ENCODE data around the gene PTGS1.
"Not testable (repeated sequence)": the region's sequence is repeated elsewhere in the genome, so short reads cannot be mapped to it uniquely, and the experiment has no call there.

The PTGS1 gene

GRCh38 chr9:122347348-122348287 is 23.2 kb upstream of the PTGS1 start:
- no peak for DNase-seq

GRCh38 chr9:122348288-122348777 is 22.5 kb upstream of the PTGS1 start:
- no peak for DNase-seq

- DNase-seq, result no peak
Observed at GRCh38 chr9:122348791-122349190, 22.0 kb upstream of the PTGS1 start.

DNA sequence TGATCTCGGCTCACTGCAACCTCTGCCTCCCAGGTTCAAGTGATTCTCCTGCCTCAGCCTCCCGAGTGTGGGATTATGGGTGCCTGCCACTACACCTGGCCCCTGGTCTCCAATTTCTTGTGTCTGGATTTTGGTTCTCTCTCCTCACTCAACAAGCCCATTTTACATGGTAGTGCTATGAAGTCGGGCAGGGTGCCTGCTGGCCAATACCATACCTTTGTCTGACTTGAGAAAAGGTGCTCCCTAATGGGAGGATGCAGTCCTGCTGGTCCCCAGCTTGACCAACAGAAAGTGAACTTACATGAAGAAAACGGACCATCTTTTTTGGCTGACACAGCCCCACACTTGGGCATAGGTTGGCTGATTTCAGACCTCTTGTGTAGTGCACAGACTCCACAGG is 21.6 kb upstream of the PTGS1 start:
- DNase-seq, result no peak

- DNase-seq, result peak; percentile 60
Observed at GRCh38 chr9:122350577-122351355, 20.1 kb upstream of the PTGS1 start.

DNA sequence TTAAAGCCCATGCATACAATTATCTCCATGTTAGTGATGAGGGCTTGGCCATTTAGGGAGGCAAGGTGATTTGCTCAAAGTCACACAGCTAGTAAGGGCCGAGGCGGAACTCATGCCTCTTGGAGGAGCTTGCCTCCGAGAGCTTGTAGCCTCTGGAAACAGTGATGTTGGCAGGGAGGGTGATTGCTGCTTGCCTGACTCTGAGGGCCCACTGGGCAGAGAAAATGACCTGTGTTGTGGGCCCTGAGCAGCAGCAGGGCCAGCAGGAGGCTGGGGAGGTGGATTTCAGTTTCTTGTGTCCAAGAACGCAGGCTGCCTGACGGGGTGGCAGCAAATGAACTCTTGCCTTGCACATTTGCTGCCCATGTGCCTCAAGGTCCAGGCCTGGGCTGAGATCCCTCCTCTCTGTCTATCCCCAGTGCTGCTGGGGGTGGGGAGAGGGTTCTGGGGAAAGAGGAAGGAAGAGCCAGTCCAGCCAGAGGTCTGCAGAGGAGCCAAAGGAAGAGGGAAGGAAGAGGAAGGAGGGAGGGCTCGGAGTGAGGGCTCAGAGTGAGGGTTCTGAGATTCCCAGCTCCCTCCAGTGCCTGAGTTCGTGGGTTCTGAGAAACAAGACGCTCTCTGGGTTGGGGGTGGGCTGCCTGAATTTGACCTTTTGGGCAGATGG is 16.2 kb upstream of the PTGS1 start:
- no peak for DNase-seq

GRCh38 chr9:122355336-122355875 is 15.4 kb upstream of the PTGS1 start:
- no peak for DNase-seq

DNA sequence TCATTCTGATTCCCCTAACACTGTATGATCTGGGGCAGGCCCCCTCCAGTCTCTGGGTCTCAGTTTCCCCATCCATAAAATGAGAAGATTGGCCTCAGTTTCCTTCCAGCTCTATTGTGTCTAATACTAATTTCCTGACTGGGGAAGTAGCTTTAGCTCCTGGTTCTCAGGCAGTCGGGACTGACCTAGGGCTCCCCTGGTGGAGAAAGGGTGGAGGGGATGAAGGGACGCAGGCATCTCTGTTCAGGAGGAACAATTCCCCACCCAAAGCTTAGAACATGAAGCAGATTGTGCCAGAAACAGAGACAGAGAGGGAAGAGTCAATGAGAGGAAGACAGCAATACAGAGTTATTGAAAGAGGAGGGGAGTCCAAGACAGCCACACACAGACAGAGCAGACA is 14.2 kb upstream of the PTGS1 start:
- no peak for DNase-seq

DNA sequence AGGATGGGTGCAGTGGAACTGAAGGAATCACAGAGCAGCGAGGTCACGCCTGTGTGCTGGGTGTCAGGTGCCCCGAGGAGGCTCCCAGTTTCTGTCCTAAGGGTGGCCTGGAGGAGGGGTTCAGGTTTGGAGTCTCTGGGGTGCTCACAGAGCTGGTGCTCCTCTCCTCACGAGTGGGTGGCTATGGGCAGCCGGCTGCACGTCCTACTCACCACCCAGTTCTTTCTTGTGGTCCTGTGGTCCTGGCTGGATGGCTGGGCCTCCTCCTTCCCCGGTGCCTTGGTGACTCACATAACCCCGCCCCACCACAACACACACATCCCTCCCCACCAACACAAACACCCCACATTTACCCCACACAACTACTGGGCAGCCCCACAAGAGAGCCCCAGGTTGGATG is 9.9 kb upstream of the PTGS1 start:
- no peak for DNase-seq

GRCh38 chr9:122363131-122363530 is 7.7 kb upstream of the PTGS1 start:
- DNase-seq, result not testable (repeated sequence)

DNA sequence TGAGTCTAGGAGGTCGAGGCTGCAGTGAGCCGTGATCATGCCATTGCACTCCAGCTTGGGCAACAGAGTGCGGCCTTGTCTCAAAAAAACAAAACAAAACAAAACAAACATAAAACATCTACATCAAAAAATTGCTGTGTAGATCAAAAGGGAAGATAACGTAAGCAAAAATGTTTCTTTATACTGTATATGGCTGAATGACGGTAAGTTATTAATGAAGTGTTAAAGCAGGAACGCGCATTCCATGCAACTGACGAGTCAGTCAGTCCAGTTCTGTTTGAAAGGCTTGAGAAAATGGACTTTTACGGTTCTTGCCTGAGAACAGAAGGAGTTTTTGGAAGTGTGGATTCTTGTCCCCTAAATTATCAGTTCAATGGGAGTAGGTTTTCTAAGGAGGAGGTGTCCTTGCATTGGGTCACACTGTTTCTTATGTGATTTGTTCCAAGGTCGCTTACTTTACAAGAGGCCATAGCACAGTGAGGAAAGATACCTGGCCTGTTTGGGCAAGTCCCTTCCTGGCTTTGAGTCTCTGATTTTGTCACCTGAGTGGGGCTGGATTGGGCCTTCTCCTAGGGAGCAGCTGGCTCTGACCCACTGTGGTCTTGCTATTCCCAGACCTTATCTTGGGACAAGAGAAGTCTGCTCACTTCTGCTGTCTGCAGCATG is 6.6 kb upstream of the PTGS1 start:
- DNase-seq, result no peak

DNA sequence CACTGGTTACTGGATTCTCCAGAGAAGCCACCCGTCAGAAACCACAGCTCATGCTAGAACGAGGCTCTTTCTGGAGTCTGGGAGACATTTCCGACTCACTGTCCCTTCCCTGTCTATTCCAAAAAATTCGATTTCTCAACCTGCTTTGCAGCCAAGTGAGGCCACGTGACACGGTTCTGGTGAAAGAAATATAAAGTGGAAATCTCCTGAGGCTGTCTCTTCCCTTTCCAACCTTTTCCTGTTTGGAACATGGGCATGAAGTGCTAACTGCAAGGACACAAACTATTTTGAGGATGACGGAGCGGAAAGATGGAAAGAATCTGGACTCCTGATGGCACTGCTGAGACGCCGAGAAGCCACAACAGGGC is 6.1 kb upstream of the PTGS1 start:
- DNase-seq, result no peak

DNA sequence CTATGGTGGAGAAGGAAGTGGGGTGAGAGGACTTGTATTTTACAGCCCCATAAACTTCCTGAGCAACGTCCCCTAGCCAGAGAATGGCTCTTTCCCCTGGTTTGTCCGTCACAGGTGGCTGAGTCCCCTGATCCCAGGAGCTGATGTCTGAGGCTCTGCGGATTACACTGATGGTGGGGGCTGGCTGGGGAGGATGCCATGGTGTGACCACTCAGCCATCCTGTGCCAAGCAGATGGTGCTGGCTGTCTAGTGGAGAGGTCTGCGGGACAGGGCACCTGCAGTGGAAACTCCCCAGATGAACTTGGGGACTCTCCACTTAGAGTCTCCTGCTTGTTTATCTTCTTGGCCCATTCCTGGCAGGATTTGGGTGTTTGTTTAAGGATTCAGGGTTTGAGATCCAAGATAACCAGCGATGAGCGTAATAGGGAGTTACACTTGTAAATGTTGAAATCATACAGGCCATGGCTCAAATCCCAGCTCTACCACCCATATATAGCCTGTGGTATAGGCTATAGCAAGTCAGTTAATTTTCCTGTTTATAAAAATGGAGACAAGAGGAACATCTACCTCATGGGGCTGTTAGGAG is 4.7 kb upstream of the PTGS1 start:
- DNase-seq, result no peak

DNA sequence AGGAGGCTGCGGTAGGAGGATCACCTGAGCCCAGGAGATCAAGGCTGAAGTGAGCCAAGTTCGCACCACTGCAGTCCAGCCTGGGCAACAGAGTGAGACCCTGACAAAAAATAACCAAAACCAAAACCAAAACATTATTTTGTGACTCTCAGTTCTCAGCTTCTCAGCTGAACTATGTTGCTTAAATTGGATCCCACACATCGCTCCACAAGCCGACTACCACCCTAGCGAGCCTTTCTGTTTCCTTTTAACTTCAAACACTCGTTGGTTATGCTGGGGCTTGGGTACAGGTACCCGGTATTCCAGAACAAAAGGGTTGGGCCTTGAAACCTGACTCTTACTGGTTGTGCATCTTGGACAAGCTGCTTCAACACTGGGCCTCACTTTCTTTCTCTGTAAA is 3.8 kb upstream of the PTGS1 start:
- no peak for DNase-seq

- DNase-seq, result no peak
Observed at GRCh38 chr9:122367774-122368460, 2.9 kb upstream of the PTGS1 start.

GRCh38 chr9:122368642-122369041 is 2.2 kb upstream of the PTGS1 start:
- no peak for DNase-seq

GRCh38 chr9:122370303-122370702 is 521 bp upstream of the PTGS1 start:
- DNase-seq, result no peak

- DNase-seq, result no peak
Observed at GRCh38 chr9:122371846-122372245, 1.0 kb downstream of the PTGS1 start.

- DNase-seq, result no peak
Observed at GRCh38 chr9:122372856-122373845, 2.3 kb downstream of the PTGS1 start.

GRCh38 chr9:122374885-122375420 is 4.1 kb downstream of the PTGS1 start:
- no peak for DNase-seq

Measured in NCI-H1105 treated with DMSO at 0.1 percent for 48 hours (cell line).